Thoracic aorta (tissue), 2 donors: ENCODE measurements around the gene STX8. TPM values are rescaled to one million over a fixed set of nuclear protein-coding genes. Genes with fewer than 3 reads are reported as not detected.

ENCODE experiments used
- ATAC-seq: fragments of 150-250 bp; one replicate; pipeline ENCODE4 v1.8.0; 2017; ENCODE audit warnings: low read depth; ENCODE audit not compliant: insufficient number of reproducible peaks, low FRiP score
- DNase-seq: peaks from one replicate; pipeline ENCODE4 v3.0.0-alpha.2; 2020; ENCODE audit warnings: low spot score
- H3K27ac ChIP-seq, 2 donors: fragments of 200-600 bp; sonication (generic); 1 replicate in 1 of 2; 2 replicates in 1 of 2; pipeline ENCODE4 v1.5.1; 2016; ENCODE audit warnings: mild to moderate bottlenecking in 2 of 2, moderate library complexity in 2 of 2
- H3K27me3 ChIP-seq: fragments of 200-600 bp; sonication (generic); replicated peaks from 2 replicates; pipeline ENCODE4 v1.6.0; 2016; ENCODE audit warnings: mild to moderate bottlenecking; ENCODE audit not compliant: insufficient read depth
- H3K36me3 ChIP-seq: fragments of 200-600 bp; sonication (generic); one replicate; pipeline ENCODE4 v1.5.1; 2016
- H3K4me1 ChIP-seq, 2 donors: fragments of 200-600 bp; sonication (generic); 1 replicate in 1 of 2; 2 replicates in 1 of 2; pipeline versions ENCODE4 v1.5.1 to v1.6.0; 2016; ENCODE audit warnings: low read depth in 2 of 2, mild to moderate bottlenecking in 1 of 2; ENCODE audit not compliant: control insufficient read depth in 1 of 2
- H3K4me3 ChIP-seq: fragments of 200-600 bp; sonication (generic); 2 replicates; pipeline ENCODE4 v1.5.1; 2016; ENCODE audit warnings: mild to moderate bottlenecking
- H3K9me3 ChIP-seq: fragments of 200-600 bp; sonication (generic); 2 replicates; pipeline ENCODE4 v1.5.1; 2016
- CTCF ChIP-seq: fragments of 200-600 bp; sonication (generic); IDR thresholded peaks from one replicate; pipeline ENCODE4 v1.5.1; 2019; ENCODE audit warnings: antibody characterized with exemption
- total RNA-seq, 2 donors: library from RNA; depleted of rRNA; stranded (reverse); fragments of >200 nt; gene quantifications; one replicate each; pipeline versions ENCODE4 v1.1.0 to v1.2.3, GENCODE V29; 2016

The STX8 gene
- total RNA-seq, 2 donors from 2014 or later = 93.9 to 99.8 TPM

- no peaks in the 10 kb centered on the region for H3K27me3 ChIP-seq
- no peaks in the 10 kb centered on the region for H3K36me3 ChIP-seq
- no peak overlapping the region for H3K27ac ChIP-seq
- ATAC-seq (no peak), DNase-seq (no peak)
- no peaks in the 10 kb centered on the region for H3K9me3 ChIP-seq
- TF ChIP-seq CTCF = no peak
- H3K4me1 ChIP-seq = peaks cover 5 to 23% of the 10 kb centered on the region in 2 donors
- no peak overlapping the region for H3K4me3 ChIP-seq
Observed at GRCh38 chr17:9410737-9411136, 164.9 kb downstream of the STX8 start.

- DNase-seq (no peak), ATAC-seq (no peak)
- Histone ChIP-seq H3K4me1 (peaks cover 5 to 23% of the 10 kb centered on the region in 2 donors), H3K9me3 (no peaks in the 10 kb centered on the region), H3K4me3 (no peak overlapping the region), H3K36me3 (no peaks in the 10 kb centered on the region), H3K27ac (no peak overlapping the region), H3K27me3 (no peaks in the 10 kb centered on the region)
- TF ChIP-seq CTCF = no peak
Observed at GRCh38 chr17:9410301-9410700, 165.3 kb downstream of the STX8 start.

GRCh38 chr17:9409878-9410277 lies 165.7 kb downstream of the STX8 start:
- DNase-seq (no peak), ATAC-seq (no peak)
- no peak for TF ChIP-seq CTCF
- no peak overlapping the region for H3K4me3 ChIP-seq
- no peaks in the 10 kb centered on the region for H3K9me3 ChIP-seq
- no peak overlapping the region for H3K27ac ChIP-seq
- no peaks in the 10 kb centered on the region for H3K27me3 ChIP-seq
- no peaks in the 10 kb centered on the region for H3K36me3 ChIP-seq
- peaks cover 5 to 23% of the 10 kb centered on the region in 2 donors for H3K4me1 ChIP-seq

- Histone ChIP-seq H3K4me1 (peaks cover 5 to 23% of the 10 kb centered on the region in 2 donors), H3K9me3 (no peaks in the 10 kb centered on the region), H3K4me3 (peak overlapping the region; percentile 15), H3K27me3 (no peaks in the 10 kb centered on the region), H3K27ac (no peak overlapping the region), H3K36me3 (no peaks in the 10 kb centered on the region)
- no peak for ATAC-seq
- no peak for DNase-seq
- no peak for TF ChIP-seq CTCF
Observed at GRCh38 chr17:9408868-9409829, 166.5 kb downstream of the STX8 start.

- H3K36me3 ChIP-seq = no peaks in the 10 kb centered on the region
- no peaks in the 10 kb centered on the region for H3K27me3 ChIP-seq
- DNase-seq (no peak), ATAC-seq (no peak)
- no peak overlapping the region for H3K27ac ChIP-seq
- no peak for TF ChIP-seq CTCF
- peaks cover 5 to 23% of the 10 kb centered on the region in 2 donors for H3K4me1 ChIP-seq
- H3K4me3 ChIP-seq = no peak overlapping the region
- no peaks in the 10 kb centered on the region for H3K9me3 ChIP-seq
Observed at GRCh38 chr17:9408381-9408780, 167.2 kb downstream of the STX8 start.
